ENCODE data around the gene CASZ1. TPM values are rescaled to one million over a fixed set of nuclear protein-coding genes. Genes with fewer than 3 reads are reported as not detected.

The CASZ1 gene
- total RNA-seq, 6 donors from 2014 or later = 39.7 to 112 (median 60.8) TPM

- TF ChIP-seq EP300 (IDR thresholded peaks at IDR 0.05) = no peak
- no peak for TF ChIP-seq POLR2A (IDR thresholded peaks at IDR 0.05)
- TF ChIP-seq CTCF (IDR thresholded peaks at IDR 0.05) = no peak
- TF ChIP-seq POLR2AphosphoS5 (IDR thresholded peaks at IDR 0.05) = no peak
- Histone ChIP-seq H3K4me3 (no peak overlapping the region), H3K36me3 (no peaks in the 10 kb centered on the region), H3K27ac (no peak overlapping the region), H3K27me3 (no peaks in the 10 kb centered on the region), H3K9me3 (no peaks in the 10 kb centered on the region), H3K4me1 (peaks cover 0 to 10% (median 6%) of the 10 kb centered on the region in 4 donors)
- ATAC-seq (ENCODE audit: low FRiP score in 2 of 2) (no peak), DNase-seq (no peak)
- 94 to 95% methylated on average over 9 of the region's 9 CpGs for WGBS, 2 donors
Measured at GRCh38 chr1:10777749-10778574, 18.5 kb downstream of the CASZ1 start.

GRCh38 chr1:10776190-10776905 is 20.1 kb downstream of the CASZ1 start:
- no peak for TF ChIP-seq EP300 (IDR thresholded peaks at IDR 0.05)
- TF ChIP-seq POLR2AphosphoS5 (IDR thresholded peaks at IDR 0.05) = no peak
- no peak for TF ChIP-seq CTCF (IDR thresholded peaks at IDR 0.05)
- no peak for TF ChIP-seq POLR2A (IDR thresholded peaks at IDR 0.05)
- Histone ChIP-seq H3K9me3 (no peaks in the 10 kb centered on the region), H3K4me1 (peaks cover 0 to 10% (median 6%) of the 10 kb centered on the region in 4 donors), H3K36me3 (no peaks in the 10 kb centered on the region), H3K4me3 (no peak overlapping the region), H3K27me3 (no peaks in the 10 kb centered on the region), H3K27ac (no peak overlapping the region)
- ATAC-seq (ENCODE audit: low FRiP score in 2 of 2) = no peak
- DNase-seq = peak in 1 of 2 donors; percentile 36
- WGBS, 2 donors = 68 to 79% methylated on average over 13 to 14 of the region's 14 CpGs

- peaks cover 0 to 10% (median 6%) of the 10 kb centered on the region in 4 donors for H3K4me1 ChIP-seq
- H3K27ac ChIP-seq = no peak overlapping the region
- no peaks in the 10 kb centered on the region for H3K27me3 ChIP-seq
- no peak for ATAC-seq (ENCODE audit: low FRiP score in 2 of 2)
- TF ChIP-seq EP300 (IDR thresholded peaks at IDR 0.05) (no peak), CTCF (IDR thresholded peaks at IDR 0.05) (no peak), POLR2AphosphoS5 (IDR thresholded peaks at IDR 0.05) (no peak), POLR2A (IDR thresholded peaks at IDR 0.05) (no peak)
- DNase-seq = no peak
- no peaks in the 10 kb centered on the region for H3K36me3 ChIP-seq
- WGBS, 2 donors = 81 to 86% methylated on average over 9 of the region's 9 CpGs
- no peak overlapping the region for H3K4me3 ChIP-seq
- no peaks in the 10 kb centered on the region for H3K9me3 ChIP-seq
Measured at GRCh38 chr1:10775763-10776162, 20.7 kb downstream of the CASZ1 start.

- no peak for TF ChIP-seq CTCF (IDR thresholded peaks at IDR 0.05)
- TF ChIP-seq EP300 (IDR thresholded peaks at IDR 0.05) = no peak
- Histone ChIP-seq H3K36me3 (no peaks in the 10 kb centered on the region), H3K4me3 (no peak overlapping the region), H3K4me1 (peaks cover 0 to 8% (median 6%) of the 10 kb centered on the region in 4 donors), H3K27me3 (no peaks in the 10 kb centered on the region), H3K27ac (no peak overlapping the region), H3K9me3 (no peaks in the 10 kb centered on the region)
- ATAC-seq (ENCODE audit: low FRiP score in 2 of 2) (no peak), DNase-seq (no peak)
- WGBS, 2 donors = 89 to 90% methylated on average over 17 of the region's 17 CpGs
Measured at GRCh38 chr1:10774615-10775310, 21.7 kb downstream of the CASZ1 start.
